HCT116 (cell line): ENCODE data around the gene CHRNA7. TPM values are rescaled to one million over a fixed set of nuclear protein-coding genes. Genes with fewer than 3 reads are reported as not detected.

ENCODE experiments used
- ATAC-seq: fragments of 200-7000 bp; cut with Tn5 transposase; 2 replicates; pipeline ENCODE4 v1.9.1; 2020; ENCODE audit warnings: mild to moderate bottlenecking, moderate library complexity
- BruUV-seq: library from RNA; stranded (reverse); fragments of 400-500 nt; replicated peaks from 2 replicates; lab custom pipeline; 2021; lab: Mats Ljungman, UMichigan
- CTCF ChIA-PET: fragments of 300-600 bp; sonication (Branson Sonifier 250); formaldehyde crosslinking; loops from one replicate; lab custom pipeline; 2021; ENCODE audit warnings: antibody characterized with exemption; lab: Charles Lee
- POLR2A ChIA-PET: fragments of 300-600, 350-600 bp; sonication (Branson Sonifier 250); formaldehyde crosslinking; loops from one replicate; lab custom pipeline; 2021; ENCODE audit warnings: antibody characterized with exemption; lab: Charles Lee
- RAD21 ChIA-PET, 2 experiments: fragments of 300-600 bp; sonication (Branson Sonifier 250); formaldehyde crosslinking; loops; one replicate each; lab custom pipeline; 2023; ENCODE audit warnings: low total read pairs in 2 of 2; ENCODE audit not compliant: uncharacterized antibody in 2 of 2, unreplicated experiment in 2 of 2, low non-redundant PET in 1 of 2; lab: Charles Lee
- DNase-seq: peaks from one replicate; pipeline ENCODE4 v3.0.0-alpha.2; 2010; ENCODE audit warnings: low read depth, low spot score
- H2AFZ ChIP-seq: fragments of 200-600 bp; shearing (Covaris generic), sonication (generic); 2 replicates; pipeline ENCODE4 v1.6.1; 2017; ENCODE audit warnings: low read depth, mixed run types, mixed read lengths, antibody characterized with exemption, low read length; ENCODE audit not compliant: poor library complexity, severe bottlenecking
- H3K27ac ChIP-seq: 2 replicates; pipeline ENCODE4 v1.5.1; 2012; ENCODE audit warnings: low read depth, low read length
- H3K27me3 ChIP-seq: fragments of 200-600 bp; sonication (generic); 2 replicates; pipeline ENCODE4 v1.6.1; 2016; ENCODE audit warnings: mixed run types, low read length, mixed read lengths; ENCODE audit not compliant: insufficient read depth
- H3K36me3 ChIP-seq, 2 experiments: fragments of 200-500 bp in 1 of 2; fragments of 200-600 bp in 1 of 2; sonication (Bioruptor generic) in 1 of 2; sonication (generic) in 1 of 2; 2 replicates each; pipeline versions ENCODE4 v1.5.1 to v1.6.1; 2014 to 2016; ENCODE audit warnings: low read length in 2 of 2, inconsistent platforms in 1 of 2, mixed read lengths in 1 of 2, mixed run types in 1 of 2; ENCODE audit not compliant: insufficient read depth in 2 of 2, control insufficient read depth in 1 of 2
- H3K4me1 ChIP-seq, 2 experiments: fragments of 200-600 bp in 1 of 2; sonication (generic) in 1 of 2; 2 replicates each; pipeline versions ENCODE4 v1.5.1 to v1.6.1; 2012 to 2017; ENCODE audit warnings: low read length in 2 of 2, inconsistent platforms in 1 of 2, mild to moderate bottlenecking in 1 of 2, mixed read lengths in 1 of 2, mixed run types in 1 of 2, moderate library complexity in 1 of 2; ENCODE audit not compliant: insufficient read depth in 2 of 2, control insufficient read depth in 1 of 2
- H3K4me2 ChIP-seq: fragments of 200-600 bp; sonication (generic); 2 replicates; pipeline ENCODE4 v1.6.1; 2017; ENCODE audit warnings: mixed run types, low read length, mixed read lengths
- H3K4me3 ChIP-seq, 2 experiments: fragments of 200-600 bp in 1 of 2; sonication (generic) in 1 of 2; replicated peaks in 1 of 2; 2 replicates each; pipeline ENCODE4 v1.5.1; 2011 to 2016; ENCODE audit warnings: low read length in 2 of 2, control low read depth in 1 of 2, low read depth in 1 of 2, mild to moderate bottlenecking in 1 of 2, mixed read lengths in 1 of 2, mixed run types in 1 of 2
- H3K79me2 ChIP-seq: fragments of 200-600 bp; sonication (generic); 2 replicates; pipeline ENCODE4 v1.6.1; 2017; ENCODE audit warnings: mild to moderate bottlenecking, mixed run types, low read length, moderate library complexity, mixed read lengths; ENCODE audit not compliant: insufficient read depth
- H3K9ac ChIP-seq: fragments of 200-600 bp; sonication (generic); 2 replicates; pipeline ENCODE4 v1.6.1; 2016; ENCODE audit warnings: low read length, mixed read lengths
- H3K9me2 ChIP-seq: fragments of 200-600 bp; sonication (generic), shearing (Covaris generic); 2 replicates; pipeline ENCODE4 v1.6.1; 2017; ENCODE audit warnings: mixed run types, mild to moderate bottlenecking, moderate library complexity; ENCODE audit not compliant: insufficient read depth
- H3K9me3 ChIP-seq, 2 experiments: fragments of 200-500 bp in 1 of 2; fragments of 200-600 bp in 1 of 2; sonication (Bioruptor generic) in 1 of 2; sonication (generic) in 1 of 2; 2 replicates each; pipeline ENCODE4 v1.6.1; 2014 to 2017; ENCODE audit warnings: low read length in 2 of 2, mixed read lengths in 2 of 2, inconsistent platforms in 1 of 2, low read depth in 1 of 2, mild to moderate bottlenecking in 1 of 2, mixed run types in 1 of 2, moderate library complexity in 1 of 2; ENCODE audit not compliant: control insufficient read depth in 1 of 2, insufficient read depth in 1 of 2
- H4K20me1 ChIP-seq: fragments of 200-600 bp; sonication (generic), shearing (Covaris generic); 2 replicates; pipeline ENCODE4 v1.6.1; 2017; ENCODE audit warnings: mixed run types, mild to moderate bottlenecking, moderate library complexity; ENCODE audit not compliant: insufficient read depth
- CEBPB ChIP-seq: IDR thresholded peaks from 2 replicates; pipeline ENCODE4 v1.6.1; 2012; ENCODE audit warnings: low read depth
- EZH2 ChIP-seq: fragments of 200-600 bp; sonication (generic); IDR thresholded peaks from 2 replicates; pipeline ENCODE4 v1.6.1; 2017; ENCODE audit warnings: antibody characterized with exemption, mixed run types
- EZH2phosphoT487 ChIP-seq: fragments of 200-600 bp; IDR thresholded peaks from 2 replicates; pipeline ENCODE4 v1.6.1; 2018; ENCODE audit warnings: antibody characterized with exemption, borderline replicate concordance
- FOSL1 ChIP-seq: IDR thresholded peaks from 2 replicates; pipeline ENCODE4 v1.6.1; 2012; ENCODE audit warnings: low read depth
- SIN3A ChIP-seq: IDR thresholded peaks from 2 replicates; pipeline ENCODE4 v1.6.1; 2012; ENCODE audit warnings: low read depth
- SRF ChIP-seq: IDR thresholded peaks from 2 replicates; pipeline ENCODE4 v1.6.1; 2012; ENCODE audit warnings: low read depth
- intact Hi-C: fragments of 100-400 bp; cut with micrococcal nuclease; formaldehyde crosslinking; loops from 2 replicates; pipeline ENCODE4 v1.10.0; 2022
- total RNA-seq: library from RNA; stranded (reverse); gene quantifications from one replicate; pipeline ENCODE4 v1.2.1, GENCODE V29; 2021; ENCODE audit not compliant: unreplicated experiment

The CHRNA7 gene
- total RNA-seq, 1 experiment from 2014 or later: 6.8 TPM

GRCh38 chr15:32132859-32133258, 102.5 kb downstream of the CHRNA7 start:
- DNase-seq: no peak
- TF ChIP-seq SRF: no peak
- TF ChIP-seq FOSL1: no peak
- H2AFZ ChIP-seq: no peak overlapping the region
- no peak for ATAC-seq
- H3K27ac ChIP-seq: no peak overlapping the region
- no peaks in the 10 kb centered on the region for H3K27me3 ChIP-seq
- H3K9me3 ChIP-seq: no peaks in the 10 kb centered on the region
- BruUV-seq: no TSS peak
- H3K4me2 ChIP-seq: no peak overlapping the region
- POLR2A ChIA-PET: no interaction called here
- no peaks in the 10 kb centered on the region for H3K79me2 ChIP-seq
- intact Hi-C loops: no loop called here
- H3K9me2 ChIP-seq: no peaks in the 10 kb centered on the region
- CTCF ChIA-PET: interaction anchor here (0.7 kb wide), 1 partner anchor 155 kb away, joined by 4 read pairs; no protein-coding TSS in a partner anchor
- H3K9ac ChIP-seq: no peak overlapping the region
- H3K36me3 ChIP-seq: no peaks in the 10 kb centered on the region; a peak in 1 of 4 replicates
- RAD21 ChIA-PET: no interaction called here
- H3K4me3 ChIP-seq: no peak overlapping the region
- H4K20me1 ChIP-seq: no peaks in the 10 kb centered on the region
- peaks cover 0 to 6% of the 10 kb centered on the region in 2 experiments; a peak in 1 of 4 replicates for H3K4me1 ChIP-seq

GRCh38 chr15:32134842-32135241, 104.5 kb downstream of the CHRNA7 start:
- H3K4me2 ChIP-seq: no peak overlapping the region
- ChIA-PET RAD21 (no interaction called here), CTCF (no interaction called here), POLR2A (no interaction called here)
- no peaks in the 10 kb centered on the region for H3K9me3 ChIP-seq
- peaks cover 0 to 6% of the 10 kb centered on the region in 2 experiments; a peak in 1 of 4 replicates for H3K4me1 ChIP-seq
- no peak overlapping the region for H2AFZ ChIP-seq
- H3K27me3 ChIP-seq: no peaks in the 10 kb centered on the region
- H3K27ac ChIP-seq: no peak overlapping the region
- no peaks in the 10 kb centered on the region for H3K9me2 ChIP-seq
- H3K79me2 ChIP-seq: no peaks in the 10 kb centered on the region
- no peaks in the 10 kb centered on the region for H4K20me1 ChIP-seq
- no peak overlapping the region for H3K9ac ChIP-seq
- H3K4me3 ChIP-seq: no peak overlapping the region
- H3K36me3 ChIP-seq: no peaks in the 10 kb centered on the region; a peak in 1 of 4 replicates
- intact Hi-C loops: no loop called here
- ATAC-seq (no peak), DNase-seq (no peak)
- BruUV-seq: no TSS peak
- TF ChIP-seq SRF (no peak), CEBPB (no peak), SIN3A (no peak), EZH2 (no peak), EZH2phosphoT487 (no peak)
